HepG2 (cell line): Measurements from ENCODE around the gene FUT3. TPM values are rescaled to one million over a fixed set of nuclear protein-coding genes. Genes with fewer than 3 reads are reported as not detected.

Experiments
- CHD4 ChIP-seq: fragments of 200-600 bp; sonication (generic); IDR thresholded peaks from 2 replicates; pipeline ENCODE4 v1.7.0; 2017; ENCODE audit warnings: mild to moderate bottlenecking, low read length, borderline replicate concordance
- DPF2 ChIP-seq: sonication (generic); formaldehyde crosslinking; IDR thresholded peaks from 2 replicates; pipeline ENCODE4 v1.4.0; 2020; ENCODE audit warnings: mild to moderate bottlenecking, low read depth, missing genetic modification reagents, borderline replicate concordance
- HIVEP1 ChIP-seq: sonication (generic); formaldehyde crosslinking; IDR thresholded peaks from 2 replicates; pipeline ENCODE4 v1.4.0; 2020; ENCODE audit warnings: mild to moderate bottlenecking, missing genetic modification reagents
- MLX ChIP-seq: IDR thresholded peaks from 2 replicates; pipeline ENCODE4 v1.6.1; 2016
- MLXIP ChIP-seq: sonication (generic); formaldehyde crosslinking; IDR thresholded peaks from 2 replicates; pipeline ENCODE4 v1.9.0; 2021; ENCODE audit warnings: missing genetic modification reagents, borderline replicate concordance
- RBAK ChIP-seq: sonication (generic); formaldehyde crosslinking; IDR thresholded peaks from 2 replicates; pipeline ENCODE4 v1.5.1; 2020; ENCODE audit warnings: mild to moderate bottlenecking, missing genetic modification reagents
- SALL1 ChIP-seq: sonication (generic); formaldehyde crosslinking; IDR thresholded peaks from 2 replicates; pipeline ENCODE4 v1.8.0; 2022; ENCODE audit warnings: mild to moderate bottlenecking, missing genetic modification reagents
- SSRP1 ChIP-seq: IDR thresholded peaks from 2 replicates; pipeline ENCODE4 v1.6.1; 2016; ENCODE audit warnings: control low read depth
- YY1 ChIP-seq: IDR thresholded peaks from 2 replicates; pipeline ENCODE4 v1.6.1; 2011; ENCODE audit warnings: low read length, low read depth, moderate library complexity, mild to moderate bottlenecking; ENCODE audit not compliant: insufficient read depth, insufficient replicate concordance
- ZFP1 ChIP-seq: IDR thresholded peaks from 2 replicates; pipeline ENCODE4 v1.6.1; 2016
- ZNF274 ChIP-seq: sonication (generic); formaldehyde crosslinking; IDR thresholded peaks from 2 replicates; pipeline ENCODE4 v1.5.1; 2020; ENCODE audit warnings: mild to moderate bottlenecking, missing genetic modification reagents
- ZNF331 ChIP-seq: sonication (generic); formaldehyde crosslinking; IDR thresholded peaks from 2 replicates; pipeline ENCODE4 v1.4.0; 2020; ENCODE audit warnings: missing genetic modification reagents
- ZNF451 ChIP-seq: sonication (generic); formaldehyde crosslinking; IDR thresholded peaks from 2 replicates; pipeline ENCODE4 v1.5.0; 2020; ENCODE audit warnings: mild to moderate bottlenecking, missing genetic modification reagents
- ZNF460 ChIP-seq: sonication (generic); formaldehyde crosslinking; IDR thresholded peaks from 2 replicates; pipeline ENCODE4 v1.5.1; 2020; ENCODE audit warnings: missing genetic modification reagents, mild to moderate bottlenecking, borderline replicate concordance
- ZNF674 ChIP-seq: sonication (generic); formaldehyde crosslinking; IDR thresholded peaks from 2 replicates; pipeline ENCODE4 v1.5.0; 2020; ENCODE audit warnings: low read depth, mild to moderate bottlenecking, missing genetic modification reagents
- polyA plus RNA-seq, 8 experiments: library from polyadenylated mRNA; depleted of rRNA in 3 of 8; stranded (reverse) in 7 of 8; unstranded in 1 of 8; fragments of >200 nt; fragmentation: Illumina TruSeq in 4 of 8; extraction: Trizol in 4 of 8; gene quantifications; 2 replicates each; pipeline versions ENCODE4 v1.2.1 to v1.2.3, GENCODE V29; 2011 to 2016; ENCODE audit warnings: low read depth in 4 of 8, missing spikeins in 1 of 8, mixed read lengths in 1 of 8; ENCODE audit not compliant: insufficient read depth in 1 of 8
- total RNA-seq, 5 experiments: library from RNA; depleted of rRNA; stranded (reverse); fragments of >200 nt; fragmentation: Illumina TruSeq; extraction: Trizol; gene quantifications; 2 replicates each; pipeline ENCODE4 v1.2.3, GENCODE V29; 2016; ENCODE audit warnings: low read depth in 1 of 5
- TF ChIP-seq, protein P1 (sequence below): sonication (generic); formaldehyde crosslinking; IDR thresholded peaks from 2 replicates; pipeline ENCODE4 v1.4.0; 2020; ENCODE audit warnings: missing genetic modification reagents, borderline replicate concordance
- TF ChIP-seq, protein P2 (sequence below): sonication (generic); formaldehyde crosslinking; IDR thresholded peaks from 2 replicates; pipeline ENCODE4 v1.4.0; 2020; ENCODE audit warnings: mild to moderate bottlenecking, missing genetic modification reagents, borderline replicate concordance

FUT3 gene
- total and polyA plus RNA-seq, 2 of the 13 experiments (the other 11 are each of a cell fraction or from before 2014, with no cell fraction given): 0.53 to 1.1 TPM

DNA sequence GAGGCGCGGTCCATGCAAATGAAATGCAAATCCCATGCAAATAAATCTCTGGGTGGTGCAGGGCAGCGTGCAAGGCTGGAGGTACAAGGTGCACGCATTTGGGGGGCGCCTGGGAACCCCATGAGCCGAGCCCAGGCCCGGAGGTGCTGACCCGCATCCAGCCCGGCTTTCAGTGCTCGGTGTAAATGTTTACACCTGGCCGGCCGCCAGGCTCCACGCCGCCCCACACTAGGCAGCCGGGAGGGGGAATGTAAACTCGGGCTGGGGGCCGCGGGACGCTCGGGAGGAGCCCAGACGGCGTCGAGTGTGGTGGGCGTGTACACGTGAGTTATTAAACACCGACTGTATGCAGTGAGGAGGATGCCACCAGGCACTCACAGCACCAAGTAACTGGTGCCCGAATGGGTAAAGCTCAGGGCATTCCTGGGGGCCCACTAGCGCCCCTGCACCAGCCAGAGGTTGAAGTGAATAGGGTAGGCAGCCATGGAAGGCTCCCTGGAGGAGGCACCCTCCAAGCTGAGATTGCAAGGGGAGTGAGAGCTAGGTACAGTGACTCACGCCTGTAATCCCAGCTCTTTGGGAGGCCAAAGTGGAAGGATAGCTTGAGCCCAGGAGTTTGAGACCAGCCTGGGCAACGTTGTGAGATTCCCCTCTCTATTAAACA, 28.9 kb downstream of the FUT3 start (continued):
- no peak for TF ChIP-seq MLXIP
- TF ChIP-seq ZFP1: no peak
- TF ChIP-seq ZNF674 (CRISPR knock-in tag): no peak
- no peak for TF ChIP-seq ZNF451 (CRISPR knock-in tag)
- TF ChIP-seq RBAK (CRISPR knock-in tag): no peak
- TF ChIP-seq HIVEP1 (CRISPR knock-in tag): 0 out of 2 replicates have a peak, but pooled peaks have one; percentile 43
- TF ChIP-seq YY1: no peak
- TF ChIP-seq ZNF274: 0 out of 2 replicates have a peak, but pooled peaks have one; percentile 11
- TF ChIP-seq SSRP1 (CRISPR knock-in tag): no peak
- TF ChIP-seq ZNF460 (CRISPR knock-in tag): no peak; the same call in 1 of the 2 replicates
- 0 out of 2 replicates have a peak, but pooled peaks have one; percentile 35 for TF ChIP-seq DPF2 (CRISPR knock-in tag)
- TF ChIP-seq ZNF331 (CRISPR knock-in tag): no peak
- TF ChIP-seq MLX (CRISPR knock-in tag): no peak
- no peak for TF ChIP-seq CHD4
- TF ChIP-seq, protein P1, sequence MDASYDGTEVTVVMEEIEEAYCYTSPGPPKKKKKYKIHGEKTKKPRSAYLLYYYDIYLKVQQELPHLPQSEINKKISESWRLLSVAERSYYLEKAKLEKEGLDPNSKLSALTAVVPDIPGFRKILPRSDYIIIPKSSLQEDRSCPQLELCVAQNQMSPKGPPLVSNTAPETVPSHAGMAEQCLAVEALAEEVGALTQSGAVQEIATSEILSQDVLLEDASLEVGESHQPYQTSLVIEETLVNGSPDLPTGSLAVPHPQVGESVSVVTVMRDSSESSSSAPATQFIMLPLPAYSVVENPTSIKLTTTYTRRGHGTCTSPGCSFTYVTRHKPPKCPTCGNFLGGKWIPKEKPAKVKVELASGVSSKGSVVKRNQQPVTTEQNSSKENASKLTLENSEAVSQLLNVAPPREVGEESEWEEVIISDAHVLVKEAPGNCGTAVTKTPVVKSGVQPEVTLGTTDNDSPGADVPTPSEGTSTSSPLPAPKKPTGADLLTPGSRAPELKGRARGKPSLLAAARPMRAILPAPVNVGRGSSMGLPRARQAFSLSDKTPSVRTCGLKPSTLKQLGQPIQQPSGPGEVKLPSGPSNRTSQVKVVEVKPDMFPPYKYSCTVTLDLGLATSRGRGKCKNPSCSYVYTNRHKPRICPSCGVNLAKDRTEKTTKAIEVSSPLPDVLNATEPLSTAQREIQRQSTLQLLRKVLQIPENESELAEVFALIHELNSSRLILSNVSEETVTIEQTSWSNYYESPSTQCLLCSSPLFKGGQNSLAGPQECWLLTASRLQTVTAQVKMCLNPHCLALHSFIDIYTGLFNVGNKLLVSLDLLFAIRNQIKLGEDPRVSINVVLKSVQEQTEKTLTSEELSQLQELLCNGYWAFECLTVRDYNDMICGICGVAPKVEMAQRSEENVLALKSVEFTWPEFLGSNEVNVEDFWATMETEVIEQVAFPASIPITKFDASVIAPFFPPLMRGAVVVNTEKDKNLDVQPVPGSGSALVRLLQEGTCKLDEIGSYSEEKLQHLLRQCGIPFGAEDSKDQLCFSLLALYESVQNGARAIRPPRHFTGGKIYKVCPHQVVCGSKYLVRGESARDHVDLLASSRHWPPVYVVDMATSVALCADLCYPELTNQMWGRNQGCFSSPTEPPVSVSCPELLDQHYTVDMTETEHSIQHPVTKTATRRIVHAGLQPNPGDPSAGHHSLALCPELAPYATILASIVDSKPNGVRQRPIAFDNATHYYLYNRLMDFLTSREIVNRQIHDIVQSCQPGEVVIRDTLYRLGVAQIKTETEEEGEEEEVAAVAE: no peak
- peak; percentile 59; the same call in 1 of the 2 replicates for TF ChIP-seq SALL1 (CRISPR knock-in tag)
- TF ChIP-seq, protein P2, sequence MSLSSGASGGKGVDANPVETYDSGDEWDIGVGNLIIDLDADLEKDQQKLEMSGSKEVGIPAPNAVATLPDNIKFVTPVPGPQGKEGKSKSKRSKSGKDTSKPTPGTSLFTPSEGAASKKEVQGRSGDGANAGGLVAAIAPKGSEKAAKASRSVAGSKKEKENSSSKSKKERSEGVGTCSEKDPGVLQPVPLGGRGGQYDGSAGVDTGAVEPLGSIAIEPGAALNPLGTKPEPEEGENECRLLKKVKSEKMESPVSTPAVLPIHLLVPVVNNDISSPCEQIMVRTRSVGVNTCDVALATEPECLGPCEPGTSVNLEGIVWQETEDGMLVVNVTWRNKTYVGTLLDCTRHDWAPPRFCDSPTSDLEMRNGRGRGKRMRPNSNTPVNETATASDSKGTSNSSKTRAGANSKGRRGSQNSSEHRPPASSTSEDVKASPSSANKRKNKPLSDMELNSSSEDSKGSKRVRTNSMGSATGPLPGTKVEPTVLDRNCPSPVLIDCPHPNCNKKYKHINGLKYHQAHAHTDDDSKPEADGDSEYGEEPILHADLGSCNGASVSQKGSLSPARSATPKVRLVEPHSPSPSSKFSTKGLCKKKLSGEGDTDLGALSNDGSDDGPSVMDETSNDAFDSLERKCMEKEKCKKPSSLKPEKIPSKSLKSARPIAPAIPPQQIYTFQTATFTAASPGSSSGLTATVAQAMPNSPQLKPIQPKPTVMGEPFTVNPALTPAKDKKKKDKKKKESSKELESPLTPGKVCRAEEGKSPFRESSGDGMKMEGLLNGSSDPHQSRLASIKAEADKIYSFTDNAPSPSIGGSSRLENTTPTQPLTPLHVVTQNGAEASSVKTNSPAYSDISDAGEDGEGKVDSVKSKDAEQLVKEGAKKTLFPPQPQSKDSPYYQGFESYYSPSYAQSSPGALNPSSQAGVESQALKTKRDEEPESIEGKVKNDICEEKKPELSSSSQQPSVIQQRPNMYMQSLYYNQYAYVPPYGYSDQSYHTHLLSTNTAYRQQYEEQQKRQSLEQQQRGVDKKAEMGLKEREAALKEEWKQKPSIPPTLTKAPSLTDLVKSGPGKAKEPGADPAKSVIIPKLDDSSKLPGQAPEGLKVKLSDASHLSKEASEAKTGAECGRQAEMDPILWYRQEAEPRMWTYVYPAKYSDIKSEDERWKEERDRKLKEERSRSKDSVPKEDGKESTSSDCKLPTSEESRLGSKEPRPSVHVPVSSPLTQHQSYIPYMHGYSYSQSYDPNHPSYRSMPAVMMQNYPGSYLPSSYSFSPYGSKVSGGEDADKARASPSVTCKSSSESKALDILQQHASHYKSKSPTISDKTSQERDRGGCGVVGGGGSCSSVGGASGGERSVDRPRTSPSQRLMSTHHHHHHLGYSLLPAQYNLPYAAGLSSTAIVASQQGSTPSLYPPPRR (CRISPR knock-in tag): 0 out of 2 replicates have a peak, but pooled peaks have one; percentile 38
